Metanephros (tissue), 1 donor: ENCODE data around the gene NME2. TPM values are rescaled to one million over a fixed set of nuclear protein-coding genes. Genes with fewer than 3 reads are reported as not detected.

Experiments
- total RNA-seq: library from RNA; depleted of rRNA; stranded (reverse); fragments of >200 nt; gene quantifications from one replicate; pipeline ENCODE4 v1.2.3, GENCODE V29; 2014

The NME2 gene
- 347 TPM for total RNA-seq

DNA sequence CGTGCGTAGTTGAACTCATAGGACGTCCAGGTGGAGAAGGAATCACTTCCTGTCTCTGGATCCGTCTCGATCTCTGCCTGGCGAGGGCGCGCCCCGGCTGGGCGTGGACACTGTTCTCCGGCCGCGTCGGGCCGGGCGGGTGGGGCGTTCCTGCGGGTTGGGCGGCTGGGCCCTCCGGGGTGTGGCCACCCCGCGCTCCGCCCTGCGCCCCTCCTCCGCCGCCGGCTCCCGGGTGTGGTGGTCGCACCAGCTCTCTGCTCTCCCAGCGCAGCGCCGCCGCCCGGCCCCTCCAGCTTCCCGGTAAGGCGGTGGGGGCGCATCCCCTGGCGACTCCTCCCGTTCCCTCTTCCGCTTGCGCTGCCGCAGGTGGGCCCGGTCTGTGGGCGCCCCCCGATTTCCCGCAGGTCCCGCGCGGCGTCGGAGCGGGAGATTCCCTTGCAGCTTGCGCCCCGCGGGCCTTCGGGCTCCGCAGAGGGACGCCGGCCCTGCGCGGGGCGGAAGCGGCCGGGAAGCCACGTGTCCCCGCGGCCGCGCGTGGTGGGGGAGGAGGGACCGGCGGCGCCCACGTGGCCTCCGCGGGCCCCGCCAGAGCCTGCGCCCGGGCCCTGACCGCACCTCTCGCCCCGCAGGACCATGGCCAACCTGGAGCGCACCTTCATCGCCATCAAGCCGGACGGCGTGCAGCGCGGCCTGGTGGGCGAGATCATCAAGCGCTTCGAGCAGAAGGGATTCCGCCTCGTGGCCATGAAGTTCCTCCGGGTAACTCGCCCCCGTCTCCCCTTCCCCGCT is at the start of gene NME2:
Gene NME2, plus strand, starts transcription at position 214 of the 789 bp plus-strand sequence. Its CDS starts 420 bp downstream, at position 634.

DNA sequence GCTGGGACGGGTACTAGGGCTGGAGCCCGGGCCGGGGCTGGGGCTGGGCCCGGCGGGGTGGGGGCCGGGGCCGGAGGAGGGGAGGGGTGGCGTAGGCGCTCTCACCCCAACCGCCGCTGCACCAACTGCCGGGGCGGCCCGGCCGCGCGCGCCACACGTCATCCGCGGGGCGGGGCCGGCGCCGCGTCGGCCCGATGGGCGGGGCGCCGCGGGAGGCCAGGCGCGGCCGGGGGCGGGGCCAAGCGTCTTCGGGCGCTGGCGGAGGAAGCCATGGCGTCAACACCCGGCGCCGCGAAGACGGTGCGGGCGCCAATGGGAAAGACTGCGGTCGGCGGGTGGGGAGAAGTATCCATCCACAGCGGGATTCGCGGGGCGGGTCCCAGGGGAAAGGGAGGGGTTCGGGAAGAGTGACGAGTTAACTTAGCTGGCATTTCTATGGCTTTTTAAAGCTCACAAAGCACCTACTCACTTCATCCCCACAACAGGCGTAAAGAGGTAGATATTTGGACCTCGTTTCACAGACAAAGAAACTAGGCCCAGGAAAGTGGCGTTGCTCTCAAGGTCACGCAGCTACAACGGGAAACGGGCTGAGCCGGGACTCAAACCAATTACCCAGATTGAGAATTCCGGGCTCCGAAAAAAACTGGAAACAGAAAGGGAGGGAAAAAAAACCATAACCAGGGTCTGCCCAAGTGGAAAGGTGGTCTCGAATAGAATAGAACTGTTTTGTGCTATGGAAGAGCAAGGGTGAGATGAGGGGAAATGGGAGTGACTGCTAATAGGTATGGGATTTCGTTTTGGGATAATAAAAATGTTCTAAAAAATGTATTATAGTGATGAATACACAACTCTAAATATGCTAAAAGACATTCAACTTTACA is 45.2 kb upstream of the NME2 start, which contains the start of gene SPAG9:
Gene SPAG9, minus strand, starts transcription at position 130 of the 881 bp plus-strand sequence. CDS start 212 bp downstream, outside the sequence.

DNA sequence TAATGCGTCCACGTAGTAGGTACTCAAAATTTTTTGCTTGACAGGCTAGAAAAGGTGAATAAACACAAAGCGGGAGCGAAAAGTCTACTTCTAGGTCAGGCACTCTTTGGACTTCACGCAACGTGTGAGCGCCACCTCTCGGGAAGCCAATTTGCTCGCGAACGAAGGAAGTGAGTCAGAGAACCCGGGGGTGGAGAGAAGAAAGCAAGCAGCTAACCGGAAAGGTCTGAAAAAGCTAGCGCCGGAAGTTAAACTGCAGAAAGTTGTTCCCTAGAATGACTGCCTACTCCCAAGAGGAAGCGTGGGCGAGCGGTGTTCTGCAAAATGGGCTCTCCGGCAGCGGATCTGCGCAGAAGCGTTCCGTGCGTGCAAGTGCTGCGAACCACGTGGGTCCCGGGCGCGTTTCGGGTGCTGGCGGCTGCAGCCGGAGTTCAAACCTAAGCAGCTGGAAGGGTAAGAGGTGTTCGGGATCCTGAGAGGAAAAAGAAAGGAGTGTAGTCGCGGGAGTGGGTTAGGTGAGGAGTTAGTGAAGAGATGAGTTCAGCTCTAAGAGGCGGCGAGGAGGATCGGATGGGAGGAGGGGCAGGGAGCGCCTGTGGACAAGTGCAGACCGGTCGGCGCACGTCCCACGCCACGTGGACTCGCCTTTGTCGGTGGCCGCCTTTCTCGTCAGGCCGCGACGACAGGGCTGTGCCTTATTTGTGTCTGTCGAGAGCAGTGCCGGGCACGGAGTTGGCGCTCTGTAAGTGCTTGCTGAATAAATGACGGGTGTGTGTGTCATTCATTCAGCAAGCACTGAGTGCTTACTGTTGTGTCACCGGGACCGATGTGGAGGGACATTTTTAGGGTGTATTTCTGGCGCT is 12.8 kb upstream of the NME2 start, which contains the start of gene NME1:
Gene NME1, plus strand, starts transcription at position 350 of the 863 bp plus-strand sequence. CDS start 2,096 bp downstream, outside the sequence.

Other genes with a start within 250 kb of the NME2 start
- gene SPAG9, start 45.5 kb upstream of the NME2 start, total RNA-seq: 104 TPM
- 35.3 TPM for gene NME1, start 12.9 kb upstream of the NME2 start, total RNA-seq
- 37.8 TPM for gene MBTD1, start 93.6 kb downstream of the NME2 start, total RNA-seq
- 25.9 TPM for gene UTP18, start 94.1 kb downstream of the NME2 start, total RNA-seq